Measurements from ENCODE around the gene KIRREL1. TPM values are rescaled to one million over a fixed set of nuclear protein-coding genes. Genes with fewer than 3 reads are reported as not detected.

Gene KIRREL1
- total RNA-seq, 1 donor from 2014 or later = not detected

DNA sequence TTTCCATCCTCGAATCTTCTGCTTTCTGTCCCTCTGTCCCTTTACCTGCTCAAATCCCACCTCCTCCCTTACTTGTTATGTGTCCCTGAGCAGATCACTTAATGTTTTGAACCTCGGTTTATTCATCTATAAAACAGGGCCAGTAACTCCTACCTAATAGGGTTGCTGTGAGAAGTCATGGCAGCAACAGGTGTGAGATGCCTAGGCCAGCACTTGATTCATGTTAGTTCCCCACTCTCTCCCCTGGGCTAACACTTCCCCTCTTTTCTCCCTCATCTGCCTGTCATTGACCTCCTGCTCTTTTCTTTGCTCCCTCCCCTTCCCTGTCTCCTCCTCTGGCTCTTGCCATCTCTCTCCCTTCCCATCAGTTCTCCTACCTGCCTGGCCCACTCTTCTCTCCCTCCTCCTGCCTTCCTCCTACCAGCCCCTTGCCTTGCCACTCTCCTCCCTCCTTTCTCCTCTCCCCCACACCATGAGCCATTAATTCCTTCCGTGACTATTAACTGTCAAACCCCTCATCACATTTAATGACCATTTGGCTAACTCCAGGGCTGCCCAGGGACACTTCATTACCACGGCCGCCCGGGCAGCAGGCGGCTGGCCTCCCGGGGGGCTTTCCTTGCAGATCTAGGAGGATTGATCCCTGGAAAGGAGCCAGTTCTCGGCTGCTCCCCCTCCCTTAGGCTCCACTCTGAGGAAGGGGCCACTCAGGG is 96.6 kb downstream of the KIRREL1 start:
- H3K4me3 Mint-ChIP-seq = no peak overlapping the region
- ATAC-seq (ENCODE audit: low read depth) = no peak

DNA sequence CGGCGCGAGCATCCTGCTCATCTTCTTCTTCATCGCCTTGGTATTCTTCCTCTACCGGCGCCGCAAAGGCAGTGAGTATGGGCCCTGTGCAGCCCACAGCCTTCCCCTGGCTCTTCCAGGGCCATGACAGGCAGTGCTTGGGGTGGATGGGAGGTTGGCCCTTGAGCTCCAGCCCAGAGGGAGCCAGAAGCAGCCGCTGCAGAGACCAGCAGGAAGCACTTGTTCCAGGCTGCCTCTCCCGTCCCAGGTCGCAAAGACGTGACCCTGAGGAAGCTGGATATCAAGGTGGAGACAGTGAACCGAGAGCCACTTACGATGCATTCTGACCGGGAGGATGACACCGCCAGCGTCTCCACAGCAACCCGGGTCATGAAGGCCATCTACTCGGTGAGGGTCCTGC is 99.9 kb downstream of the KIRREL1 start:
- CTCF ChIA-PET = interaction anchor here (8.0 kb wide), 1 partner anchor 26 kb away, joined by 184 read pairs; no protein-coding TSS in a partner anchor

More for the DNA sequence above, 96.6 kb downstream of the KIRREL1 start:
- Mint-ChIP-seq H3K36me3 (ENCODE audit: low read depth) (no peaks in the 10 kb centered on the region), H3K27me3 (peaks cover 21% of the 10 kb centered on the region), H3K9me3 (no peaks in the 10 kb centered on the region), H3K27ac (no peak overlapping the region), H3K4me1 (no peaks in the 10 kb centered on the region)
- TF ChIP-seq, protein P1, sequence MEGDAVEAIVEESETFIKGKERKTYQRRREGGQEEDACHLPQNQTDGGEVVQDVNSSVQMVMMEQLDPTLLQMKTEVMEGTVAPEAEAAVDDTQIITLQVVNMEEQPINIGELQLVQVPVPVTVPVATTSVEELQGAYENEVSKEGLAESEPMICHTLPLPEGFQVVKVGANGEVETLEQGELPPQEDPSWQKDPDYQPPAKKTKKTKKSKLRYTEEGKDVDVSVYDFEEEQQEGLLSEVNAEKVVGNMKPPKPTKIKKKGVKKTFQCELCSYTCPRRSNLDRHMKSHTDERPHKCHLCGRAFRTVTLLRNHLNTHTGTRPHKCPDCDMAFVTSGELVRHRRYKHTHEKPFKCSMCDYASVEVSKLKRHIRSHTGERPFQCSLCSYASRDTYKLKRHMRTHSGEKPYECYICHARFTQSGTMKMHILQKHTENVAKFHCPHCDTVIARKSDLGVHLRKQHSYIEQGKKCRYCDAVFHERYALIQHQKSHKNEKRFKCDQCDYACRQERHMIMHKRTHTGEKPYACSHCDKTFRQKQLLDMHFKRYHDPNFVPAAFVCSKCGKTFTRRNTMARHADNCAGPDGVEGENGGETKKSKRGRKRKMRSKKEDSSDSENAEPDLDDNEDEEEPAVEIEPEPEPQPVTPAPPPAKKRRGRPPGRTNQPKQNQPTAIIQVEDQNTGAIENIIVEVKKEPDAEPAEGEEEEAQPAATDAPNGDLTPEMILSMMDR (IDR thresholded peaks at IDR 0.05) = no peak
- POLR2A ChIA-PET = no interaction called here
- intact Hi-C loops (cut with micrococcal nuclease) = loop anchor here (5.0 kb wide), 1 partner anchor 32 kb away; no protein-coding TSS in a partner anchor
- DNase-seq = no peak
- CTCF ChIA-PET = no interaction called here

DNA sequence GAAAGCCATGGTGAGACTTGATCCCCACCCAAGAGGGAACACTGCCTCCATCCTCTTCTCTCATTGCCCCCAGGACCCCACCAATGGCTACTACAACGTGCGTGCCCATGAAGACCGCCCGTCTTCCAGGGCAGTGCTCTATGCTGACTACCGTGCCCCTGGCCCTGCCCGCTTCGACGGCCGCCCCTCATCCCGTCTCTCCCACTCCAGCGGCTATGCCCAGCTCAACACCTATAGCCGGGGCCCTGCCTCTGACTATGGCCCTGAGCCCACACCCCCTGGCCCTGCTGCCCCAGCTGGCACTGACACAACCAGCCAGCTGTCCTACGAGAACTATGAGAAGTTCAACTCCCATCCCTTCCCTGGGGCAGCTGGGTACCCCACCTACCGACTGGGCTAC is 101.1 kb downstream of the KIRREL1 start:
- H3K27me3 Mint-ChIP-seq = peaks cover 16% of the 10 kb centered on the region
- TF ChIP-seq, protein P1 (IDR thresholded peaks at IDR 0.05) = no peak
- H3K36me3 Mint-ChIP-seq (ENCODE audit: low read depth) = no peaks in the 10 kb centered on the region
- no peak overlapping the region for H3K4me3 Mint-ChIP-seq
- H3K27ac Mint-ChIP-seq = no peak overlapping the region
- H3K9me3 Mint-ChIP-seq = no peaks in the 10 kb centered on the region
- DNase-seq (no peak), ATAC-seq (ENCODE audit: low read depth) (no peak)
- ChIA-PET CTCF (interaction anchor here (8.0 kb wide), 1 partner anchor 25 kb away, joined by 184 read pairs; no protein-coding TSS in a partner anchor), POLR2A (no interaction called here)
- intact Hi-C loops (cut with micrococcal nuclease) = no loop called here
- H3K4me1 Mint-ChIP-seq = no peaks in the 10 kb centered on the region

More for the DNA sequence above, 99.9 kb downstream of the KIRREL1 start:
- intact Hi-C loops (cut with micrococcal nuclease) = no loop called here
- H3K9me3 Mint-ChIP-seq = no peaks in the 10 kb centered on the region
- no peak overlapping the region for H3K4me3 Mint-ChIP-seq
- POLR2A ChIA-PET = no interaction called here
- no peak for DNase-seq
- no peak overlapping the region for H3K27ac Mint-ChIP-seq
- H3K27me3 Mint-ChIP-seq = peaks cover 16% of the 10 kb centered on the region
- TF ChIP-seq, protein P1 (IDR thresholded peaks at IDR 0.05) = no peak
- ATAC-seq (ENCODE audit: low read depth) = no peak
- H3K36me3 Mint-ChIP-seq (ENCODE audit: low read depth) = no peaks in the 10 kb centered on the region
- no peaks in the 10 kb centered on the region for H3K4me1 Mint-ChIP-seq

DNA sequence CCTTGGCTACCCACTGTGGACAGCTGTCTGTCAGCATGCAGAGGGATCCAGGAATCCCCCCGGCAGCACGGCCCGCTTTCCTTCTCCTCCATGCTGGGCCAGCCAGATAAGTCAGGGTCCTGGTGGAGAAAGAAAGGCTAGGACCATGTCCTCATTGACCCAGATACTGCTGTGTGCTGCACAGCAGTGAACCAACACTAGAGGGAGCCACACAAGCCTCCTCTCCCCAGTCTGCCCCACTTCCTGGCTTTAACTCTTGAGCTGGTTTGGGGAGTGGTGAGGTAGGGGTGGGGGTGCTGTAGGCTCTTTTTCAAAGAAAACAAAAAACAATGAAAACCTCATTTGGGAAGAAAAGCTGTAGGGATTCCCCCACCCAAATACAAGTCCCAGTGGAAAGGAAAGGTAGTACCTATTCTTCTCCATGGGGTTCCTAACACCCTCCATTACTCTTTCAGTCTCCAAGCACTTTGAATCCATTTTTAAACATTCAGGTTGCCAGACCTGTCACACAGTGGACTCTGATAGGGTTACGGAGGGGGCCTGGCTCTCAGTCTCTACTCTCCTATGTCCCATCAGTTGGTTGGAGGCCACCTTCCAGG is 102.4 kb downstream of the KIRREL1 start:
- Mint-ChIP-seq H3K36me3 (ENCODE audit: low read depth) (no peaks in the 10 kb centered on the region), H3K4me1 (no peaks in the 10 kb centered on the region), H3K27me3 (peaks cover 15% of the 10 kb centered on the region), H3K27ac (no peak overlapping the region), H3K4me3 (no peak overlapping the region), H3K9me3 (no peaks in the 10 kb centered on the region)
- intact Hi-C loops (cut with micrococcal nuclease) = loop anchor here (1.0 to 2.0 kb wide), 2 partner anchors 19 to 25 kb away; no protein-coding TSS in a partner anchor
- CTCF ChIA-PET = interaction anchor here (0.6 to 8.0 kb wide), 7 partner anchors 9 to 822 kb away, joined by 3 to 184 read pairs (median 4); no protein-coding TSS in a partner anchor
- POLR2A ChIA-PET = no interaction called here
- ATAC-seq (ENCODE audit: low read depth) (peak; percentile 79), DNase-seq (no peak)
- TF ChIP-seq, protein P1 (IDR thresholded peaks at IDR 0.05) = no peak

DNA sequence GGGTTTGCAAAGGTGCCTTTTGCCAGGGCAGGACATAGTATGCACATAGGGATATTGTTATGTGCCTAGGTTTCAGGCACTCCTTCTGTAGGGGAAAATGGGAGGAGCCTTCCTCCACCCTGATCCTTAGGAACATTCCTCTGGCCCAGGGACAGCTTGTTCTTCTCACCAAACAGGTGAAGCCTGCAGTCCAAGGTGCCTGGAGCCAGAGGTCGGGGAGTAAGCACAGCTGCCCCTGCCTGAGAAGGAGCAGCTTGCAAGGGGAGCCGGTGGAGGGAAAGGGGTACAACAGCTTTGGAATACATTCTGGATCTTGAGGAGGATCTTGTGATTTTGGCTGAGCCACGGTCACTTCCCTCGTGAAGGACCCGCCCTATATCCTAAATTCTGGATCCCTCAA is 104.8 kb downstream of the KIRREL1 start:
- ATAC-seq (ENCODE audit: low read depth) = no peak
- Mint-ChIP-seq H3K4me1 (no peaks in the 10 kb centered on the region), H3K27ac (no peak overlapping the region), H3K4me3 (no peak overlapping the region), H3K36me3 (ENCODE audit: low read depth) (no peaks in the 10 kb centered on the region), H3K9me3 (no peaks in the 10 kb centered on the region), H3K27me3 (peaks cover 8% of the 10 kb centered on the region)
- TF ChIP-seq, protein P1 (IDR thresholded peaks at IDR 0.05) = no peak
- intact Hi-C loops (cut with micrococcal nuclease) = no loop called here
- DNase-seq = no peak
- ChIA-PET POLR2A (no interaction called here), CTCF (interaction anchor here (2.3 to 8.0 kb wide), 2 partner anchors 21 to 106 kb away, joined by 7 to 184 read pairs; no protein-coding TSS in a partner anchor)

All from activated B cell treated with CpG ODN at 0.5 μM for 24 hours (primary cell).